Ovary (tissue), 3 donors: ENCODE data around the gene NOTCH4.
"Not testable (repeated sequence)": the region's sequence is repeated elsewhere in the genome, so short reads cannot be mapped to it uniquely, and the experiment has no call there.

Source experiments
- CTCF ChIP-seq, 3 donors: fragments of 450-650 bp in 2 of 3; fragments of 200-600 bp in 1 of 3; IDR thresholded peaks; one replicate each; pipeline versions ENCODE4 v1.5.1 to v1.8.0; 2016 to 2022; ENCODE audit warnings: antibody characterized with exemption in 3 of 3, mild to moderate bottlenecking in 1 of 3
- POLR2A ChIP-seq: fragments of 450-650 bp; IDR thresholded peaks from one replicate; pipeline ENCODE4 v1.6.1; 2017; ENCODE audit warnings: antibody characterized with exemption, mild to moderate bottlenecking, moderate library complexity
- donor health status: DM: no; HTN: no; CAD: no.

GRCh38 chr6:32211432-32211831 lies 12.4 kb downstream of the NOTCH4 start:
- not testable (repeated sequence) for TF ChIP-seq CTCF (IDR thresholded peaks at IDR 0.05); POLR2A
